Transverse colon (tissue), 4 donors: Measurements from ENCODE around the gene DPP7. TPM values are rescaled to one million over a fixed set of nuclear protein-coding genes. Genes with fewer than 3 reads are reported as not detected.

ENCODE experiments used
- DNase-seq: peaks from one replicate; pipeline ENCODE4 v3.0.0-alpha.2; 2019
- H3K27ac ChIP-seq, 4 donors: fragments of 200-600 bp; sonication (generic); 2 replicates each; pipeline ENCODE4 v1.5.1; 2016 to 2018; ENCODE audit warnings: inconsistent platforms in 4 of 4
- H3K27me3 ChIP-seq: fragments of 200-600 bp; sonication (generic); 2 replicates; pipeline ENCODE4 v1.5.1; 2017; ENCODE audit warnings: inconsistent platforms
- H3K36me3 ChIP-seq, 4 donors: fragments of 200-600 bp; sonication (generic); 2 replicates each; pipeline ENCODE4 v1.5.1; 2017 to 2019; ENCODE audit warnings: inconsistent platforms in 4 of 4
- H3K4me1 ChIP-seq, 4 donors: fragments of 200-600 bp; sonication (generic); 2 replicates each; pipeline ENCODE4 v1.5.1; 2017 to 2020; ENCODE audit warnings: inconsistent platforms in 4 of 4
- H3K4me3 ChIP-seq, 4 donors: fragments of 200-600 bp; sonication (generic); 1 replicate in 1 of 4; 2 replicates in 3 of 4; pipeline versions ENCODE4 v1.5.1 to v1.6.1; 2017 to 2019; ENCODE audit warnings: inconsistent platforms in 4 of 4
- H3K9me3 ChIP-seq, 2 donors: fragments of 200-600 bp; sonication (generic); 2 replicates each; pipeline ENCODE4 v1.5.1; 2017 to 2019; ENCODE audit warnings: inconsistent platforms in 2 of 2
- EP300 ChIP-seq: sonication (generic); formaldehyde crosslinking; IDR thresholded peaks from one replicate; pipeline ENCODE4 v1.6.1; 2017; ENCODE audit warnings: antibody characterized with exemption, low read depth
- POLR2A ChIP-seq: fragments of 450-650 bp; IDR thresholded peaks from one replicate; pipeline ENCODE4 v1.6.1; 2016; ENCODE audit warnings: antibody characterized with exemption, mild to moderate bottlenecking, moderate library complexity
- POLR2AphosphoS5 ChIP-seq, 3 donors: sonication (generic); formaldehyde crosslinking; IDR thresholded peaks; one replicate each; pipeline ENCODE4 v1.6.1; 2016; ENCODE audit warnings: antibody characterized with exemption in 3 of 3
- WGBS, 2 donors: methylation state at CpG; one replicate each; pipeline ENCODE4 v1.1.5; 2018; ENCODE audit warnings: low coverage in 1 of 2; 5-methylcytosine and 5-hydroxymethylcytosine counted together
- in situ Hi-C, 4 donors: fragments of 200-750 bp; cut with MboI; loops; one replicate each; pipeline versions ENCODE4 v1.15.0 to v1.15.1; 2017; ENCODE audit warnings: low sequenced_read_pairs in 3 of 4, low pct_ligation_motif_present in 1 of 4, low pct_unique_long_range_greater_than_20kb in 1 of 4
- intact Hi-C: fragments of 100-400 bp; cut with DNase I; formaldehyde crosslinking; loops from one replicate; pipeline ENCODE4 v1.15.1; 2023; ENCODE audit warnings: low total_unique reads
- total RNA-seq, 4 donors: library from RNA; depleted of rRNA; stranded (reverse); fragments of >200 nt; gene quantifications; one replicate each; pipeline ENCODE4 v1.1.0, GENCODE V29; 2016
- TF ChIP-seq, protein P1 (sequence below), 5 experiments: fragments of 200-600 bp in 3 of 5; fragments of 450-650 bp in 2 of 5; sonication (generic) in 3 of 5; IDR thresholded peaks; 1 replicate in 2 of 5; 2 replicates in 3 of 5; pipeline ENCODE4 v1.5.1; 2016 to 2017; ENCODE audit warnings: antibody characterized with exemption in 5 of 5, inconsistent platforms in 3 of 5, mild to moderate bottlenecking in 2 of 5, moderate library complexity in 1 of 5

Gene DPP7
- total RNA-seq, 4 donors from 2014 or later = 54.2 to 141 (median 103) TPM

DNA sequence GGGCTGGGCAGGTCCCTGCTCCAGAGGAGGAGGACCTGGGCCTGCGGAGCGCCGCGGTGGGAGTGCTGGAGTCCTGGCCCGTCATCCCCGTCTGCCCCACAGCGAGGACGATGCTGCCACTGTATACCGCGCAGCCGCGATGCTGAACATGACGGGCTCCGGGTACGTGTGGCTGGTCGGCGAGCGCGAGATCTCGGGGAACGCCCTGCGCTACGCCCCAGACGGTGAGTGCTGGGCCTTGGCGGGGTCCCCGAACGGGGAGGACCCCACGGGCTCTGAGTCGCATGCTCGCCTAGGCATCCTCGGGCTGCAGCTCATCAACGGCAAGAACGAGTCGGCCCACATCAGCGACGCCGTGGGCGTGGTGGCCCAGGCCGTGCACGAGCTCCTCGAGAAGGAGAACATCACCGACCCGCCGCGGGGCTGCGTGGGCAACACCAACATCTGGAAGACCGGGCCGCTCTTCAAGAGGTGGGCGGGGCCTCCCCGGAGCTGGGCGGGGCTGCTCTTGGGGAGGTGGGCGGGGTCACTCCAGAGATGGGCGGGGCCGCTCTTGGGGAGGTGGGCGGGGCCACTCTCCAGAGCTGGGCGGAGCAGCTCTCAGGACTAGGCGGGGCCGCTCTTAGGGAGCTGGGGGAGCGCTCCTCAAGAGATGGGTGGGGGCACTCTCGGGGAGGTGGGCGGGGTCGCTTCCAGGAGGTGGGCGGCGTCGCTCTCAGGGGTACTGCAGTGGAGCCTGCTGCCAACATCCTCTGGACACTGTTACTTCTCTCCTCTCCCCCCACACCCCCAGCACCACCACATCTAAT lies 42.2 kb upstream of the DPP7 start:
- peak; percentile 32 for DNase-seq
- Histone ChIP-seq H3K9me3 (no peaks in the 10 kb centered on the region), H3K4me1 (peaks cover 0 to 12% (median 8%) of the 10 kb centered on the region in 4 donors), H3K36me3 (no peaks in the 10 kb centered on the region), H3K27me3 (peaks cover 68% of the 10 kb centered on the region), H3K27ac (no peak overlapping the region), H3K4me3 (no peak overlapping the region)
- WGBS, 2 donors = 20% methylated on average over 55 of the region's 65 CpGs; no CpG with 5 or more reads in 1 of the 2 donors
- in situ Hi-C loops (no loop called here), intact Hi-C loops (no loop called here)
- TF ChIP-seq EP300 = no peak
- TF ChIP-seq POLR2AphosphoS5 (IDR thresholded peaks at IDR 0.05) = no peak
- no peak for TF ChIP-seq POLR2A
- TF ChIP-seq, protein P1, sequence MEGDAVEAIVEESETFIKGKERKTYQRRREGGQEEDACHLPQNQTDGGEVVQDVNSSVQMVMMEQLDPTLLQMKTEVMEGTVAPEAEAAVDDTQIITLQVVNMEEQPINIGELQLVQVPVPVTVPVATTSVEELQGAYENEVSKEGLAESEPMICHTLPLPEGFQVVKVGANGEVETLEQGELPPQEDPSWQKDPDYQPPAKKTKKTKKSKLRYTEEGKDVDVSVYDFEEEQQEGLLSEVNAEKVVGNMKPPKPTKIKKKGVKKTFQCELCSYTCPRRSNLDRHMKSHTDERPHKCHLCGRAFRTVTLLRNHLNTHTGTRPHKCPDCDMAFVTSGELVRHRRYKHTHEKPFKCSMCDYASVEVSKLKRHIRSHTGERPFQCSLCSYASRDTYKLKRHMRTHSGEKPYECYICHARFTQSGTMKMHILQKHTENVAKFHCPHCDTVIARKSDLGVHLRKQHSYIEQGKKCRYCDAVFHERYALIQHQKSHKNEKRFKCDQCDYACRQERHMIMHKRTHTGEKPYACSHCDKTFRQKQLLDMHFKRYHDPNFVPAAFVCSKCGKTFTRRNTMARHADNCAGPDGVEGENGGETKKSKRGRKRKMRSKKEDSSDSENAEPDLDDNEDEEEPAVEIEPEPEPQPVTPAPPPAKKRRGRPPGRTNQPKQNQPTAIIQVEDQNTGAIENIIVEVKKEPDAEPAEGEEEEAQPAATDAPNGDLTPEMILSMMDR (IDR thresholded peaks at IDR 0.05) = no peak

DNA sequence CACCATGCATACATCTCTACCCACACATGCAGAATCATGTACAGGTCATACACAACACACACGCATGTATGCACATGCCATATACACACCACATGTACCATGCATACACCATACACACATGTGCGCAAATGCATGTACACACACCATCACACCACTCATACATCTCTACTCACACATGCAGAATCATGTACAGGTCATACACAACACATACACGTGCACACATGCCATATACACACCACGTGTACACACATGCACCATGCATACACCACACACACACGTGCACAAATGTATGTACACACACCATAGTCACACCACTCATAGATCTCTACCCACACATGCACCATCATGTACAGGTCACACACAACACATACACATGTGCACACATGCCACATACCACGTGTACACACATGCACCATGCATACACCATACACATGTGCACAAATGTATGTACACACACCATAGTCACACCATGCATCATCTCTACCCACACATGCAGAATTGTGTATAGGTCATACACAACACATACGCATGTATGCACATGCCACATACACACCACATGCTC lies 38.4 kb upstream of the DPP7 start:
- peaks cover 38% of the 10 kb centered on the region for H3K27me3 ChIP-seq

DNA sequence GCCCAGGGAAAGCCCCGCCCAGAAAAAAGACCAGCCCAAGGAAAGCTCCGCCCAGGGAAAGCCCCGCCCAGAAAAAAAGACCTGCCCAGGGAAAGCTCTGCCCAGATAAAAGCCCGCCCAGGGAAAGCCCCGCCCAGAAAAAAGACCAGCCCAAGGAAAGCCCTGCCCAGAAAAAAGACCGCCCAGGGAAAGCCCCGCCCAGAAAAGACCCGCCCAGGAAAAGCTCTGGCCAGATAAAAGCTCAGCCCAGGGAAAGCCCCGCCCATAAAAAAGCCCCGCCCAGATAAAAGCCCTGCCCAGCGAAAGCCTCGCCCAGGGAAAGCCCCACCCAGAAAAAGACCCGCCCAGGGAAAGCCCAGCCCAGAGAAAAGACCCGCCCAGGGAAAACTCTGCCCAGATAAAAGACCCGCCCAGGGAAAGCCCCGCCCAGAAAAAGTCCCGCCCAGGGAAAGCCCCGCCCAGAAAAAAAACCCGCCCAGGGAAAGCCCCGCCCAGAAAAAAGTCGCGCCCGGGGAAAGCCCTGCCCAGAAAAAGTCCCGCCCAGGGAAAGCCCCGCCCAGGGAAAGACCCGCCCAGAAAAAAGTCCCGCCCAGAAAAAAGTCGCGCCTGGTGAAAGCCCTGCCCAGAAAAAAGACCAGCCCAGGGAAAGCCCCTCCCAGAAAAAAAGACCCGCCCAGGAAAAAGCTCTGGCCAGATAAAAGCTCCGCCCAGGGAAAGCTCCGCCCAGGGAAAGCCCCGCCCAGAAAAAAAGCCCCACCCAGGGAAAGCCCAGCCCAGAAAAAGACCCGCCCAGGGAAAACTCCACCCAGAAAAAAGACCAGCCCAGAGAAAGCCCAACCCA lies 36.3 kb upstream of the DPP7 start:
- DNase-seq = peak; percentile 71
- no peaks in the 10 kb centered on the region for H3K9me3 ChIP-seq
- H3K4me1 ChIP-seq = no peaks in the 10 kb centered on the region
- intact Hi-C loops (no loop called here), in situ Hi-C loops (no loop called here)
- no peak overlapping the region for H3K4me3 ChIP-seq
- peaks cover 31% of the 10 kb centered on the region for H3K27me3 ChIP-seq
- H3K36me3 ChIP-seq = no peaks in the 10 kb centered on the region
- no peak for TF ChIP-seq POLR2A
- TF ChIP-seq EP300 = no peak
- TF ChIP-seq, protein P1 (IDR thresholded peaks at IDR 0.05) = no peak
- TF ChIP-seq POLR2AphosphoS5 (IDR thresholded peaks at IDR 0.05) = no peak
- WGBS, 2 donors = 20 to 25% methylated on average over 2 to 34 of the region's 34 CpGs
- peak overlapping the region in 1 of 4 donors; percentile 36 for H3K27ac ChIP-seq

More for the DNA sequence above, 38.4 kb upstream of the DPP7 start:
- Histone ChIP-seq H3K4me3 (no peak overlapping the region), H3K9me3 (no peaks in the 10 kb centered on the region), H3K36me3 (no peaks in the 10 kb centered on the region), H3K4me1 (peaks cover 0 to 9% (median 6%) of the 10 kb centered on the region in 4 donors), H3K27ac (no peak overlapping the region)
- TF ChIP-seq POLR2A (no peak), EP300 (no peak), POLR2AphosphoS5 (IDR thresholded peaks at IDR 0.05) (no peak)
- TF ChIP-seq, protein P1 (IDR thresholded peaks at IDR 0.05) = no peak
- WGBS, 2 donors = 93% methylated on average over 7 of the region's 7 CpGs
- in situ Hi-C loops = no loop called here
- DNase-seq = no peak
- intact Hi-C loops = no loop called here
